Measurements from ENCODE around the gene ASB6.

- TF ChIP-seq YY1 (IDR thresholded peaks at IDR 0.05) (no peak), EGR1 (IDR thresholded peaks at IDR 0.05; ENCODE audit: low read depth in 2 of 2) (no peak), MAX (IDR thresholded peaks at IDR 0.05) (no peak)
- TF ChIP-seq, protein P1, sequence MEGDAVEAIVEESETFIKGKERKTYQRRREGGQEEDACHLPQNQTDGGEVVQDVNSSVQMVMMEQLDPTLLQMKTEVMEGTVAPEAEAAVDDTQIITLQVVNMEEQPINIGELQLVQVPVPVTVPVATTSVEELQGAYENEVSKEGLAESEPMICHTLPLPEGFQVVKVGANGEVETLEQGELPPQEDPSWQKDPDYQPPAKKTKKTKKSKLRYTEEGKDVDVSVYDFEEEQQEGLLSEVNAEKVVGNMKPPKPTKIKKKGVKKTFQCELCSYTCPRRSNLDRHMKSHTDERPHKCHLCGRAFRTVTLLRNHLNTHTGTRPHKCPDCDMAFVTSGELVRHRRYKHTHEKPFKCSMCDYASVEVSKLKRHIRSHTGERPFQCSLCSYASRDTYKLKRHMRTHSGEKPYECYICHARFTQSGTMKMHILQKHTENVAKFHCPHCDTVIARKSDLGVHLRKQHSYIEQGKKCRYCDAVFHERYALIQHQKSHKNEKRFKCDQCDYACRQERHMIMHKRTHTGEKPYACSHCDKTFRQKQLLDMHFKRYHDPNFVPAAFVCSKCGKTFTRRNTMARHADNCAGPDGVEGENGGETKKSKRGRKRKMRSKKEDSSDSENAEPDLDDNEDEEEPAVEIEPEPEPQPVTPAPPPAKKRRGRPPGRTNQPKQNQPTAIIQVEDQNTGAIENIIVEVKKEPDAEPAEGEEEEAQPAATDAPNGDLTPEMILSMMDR (IDR thresholded peaks at IDR 0.05; ENCODE audit: low read depth, low read length, missing input control) = no peak
- TF ChIP-seq, protein P2, sequence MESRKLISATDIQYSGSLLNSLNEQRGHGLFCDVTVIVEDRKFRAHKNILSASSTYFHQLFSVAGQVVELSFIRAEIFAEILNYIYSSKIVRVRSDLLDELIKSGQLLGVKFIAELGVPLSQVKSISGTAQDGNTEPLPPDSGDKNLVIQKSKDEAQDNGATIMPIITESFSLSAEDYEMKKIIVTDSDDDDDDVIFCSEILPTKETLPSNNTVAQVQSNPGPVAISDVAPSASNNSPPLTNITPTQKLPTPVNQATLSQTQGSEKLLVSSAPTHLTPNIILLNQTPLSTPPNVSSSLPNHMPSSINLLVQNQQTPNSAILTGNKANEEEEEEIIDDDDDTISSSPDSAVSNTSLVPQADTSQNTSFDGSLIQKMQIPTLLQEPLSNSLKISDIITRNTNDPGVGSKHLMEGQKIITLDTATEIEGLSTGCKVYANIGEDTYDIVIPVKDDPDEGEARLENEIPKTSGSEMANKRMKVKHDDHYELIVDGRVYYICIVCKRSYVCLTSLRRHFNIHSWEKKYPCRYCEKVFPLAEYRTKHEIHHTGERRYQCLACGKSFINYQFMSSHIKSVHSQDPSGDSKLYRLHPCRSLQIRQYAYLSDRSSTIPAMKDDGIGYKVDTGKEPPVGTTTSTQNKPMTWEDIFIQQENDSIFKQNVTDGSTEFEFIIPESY (IDR thresholded peaks at IDR 0.05) = no peak
- TF ChIP-seq, protein P3, sequence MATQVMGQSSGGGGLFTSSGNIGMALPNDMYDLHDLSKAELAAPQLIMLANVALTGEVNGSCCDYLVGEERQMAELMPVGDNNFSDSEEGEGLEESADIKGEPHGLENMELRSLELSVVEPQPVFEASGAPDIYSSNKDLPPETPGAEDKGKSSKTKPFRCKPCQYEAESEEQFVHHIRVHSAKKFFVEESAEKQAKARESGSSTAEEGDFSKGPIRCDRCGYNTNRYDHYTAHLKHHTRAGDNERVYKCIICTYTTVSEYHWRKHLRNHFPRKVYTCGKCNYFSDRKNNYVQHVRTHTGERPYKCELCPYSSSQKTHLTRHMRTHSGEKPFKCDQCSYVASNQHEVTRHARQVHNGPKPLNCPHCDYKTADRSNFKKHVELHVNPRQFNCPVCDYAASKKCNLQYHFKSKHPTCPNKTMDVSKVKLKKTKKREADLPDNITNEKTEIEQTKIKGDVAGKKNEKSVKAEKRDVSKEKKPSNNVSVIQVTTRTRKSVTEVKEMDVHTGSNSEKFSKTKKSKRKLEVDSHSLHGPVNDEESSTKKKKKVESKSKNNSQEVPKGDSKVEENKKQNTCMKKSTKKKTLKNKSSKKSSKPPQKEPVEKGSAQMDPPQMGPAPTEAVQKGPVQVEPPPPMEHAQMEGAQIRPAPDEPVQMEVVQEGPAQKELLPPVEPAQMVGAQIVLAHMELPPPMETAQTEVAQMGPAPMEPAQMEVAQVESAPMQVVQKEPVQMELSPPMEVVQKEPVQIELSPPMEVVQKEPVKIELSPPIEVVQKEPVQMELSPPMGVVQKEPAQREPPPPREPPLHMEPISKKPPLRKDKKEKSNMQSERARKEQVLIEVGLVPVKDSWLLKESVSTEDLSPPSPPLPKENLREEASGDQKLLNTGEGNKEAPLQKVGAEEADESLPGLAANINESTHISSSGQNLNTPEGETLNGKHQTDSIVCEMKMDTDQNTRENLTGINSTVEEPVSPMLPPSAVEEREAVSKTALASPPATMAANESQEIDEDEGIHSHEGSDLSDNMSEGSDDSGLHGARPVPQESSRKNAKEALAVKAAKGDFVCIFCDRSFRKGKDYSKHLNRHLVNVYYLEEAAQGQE (IDR thresholded peaks at IDR 0.05) = no peak
- TF ChIP-seq, protein P4, sequence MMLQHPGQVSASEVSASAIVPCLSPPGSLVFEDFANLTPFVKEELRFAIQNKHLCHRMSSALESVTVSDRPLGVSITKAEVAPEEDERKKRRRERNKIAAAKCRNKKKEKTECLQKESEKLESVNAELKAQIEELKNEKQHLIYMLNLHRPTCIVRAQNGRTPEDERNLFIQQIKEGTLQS (IDR thresholded peaks at IDR 0.05) = no peak
These were observed 43.9 kb upstream of the ASB6 start for GRCh38 chr9:129685933-129686259.

Measured in liver (tissue), 3 donors.